Measurements from ENCODE around the gene LMF1.

DNA sequence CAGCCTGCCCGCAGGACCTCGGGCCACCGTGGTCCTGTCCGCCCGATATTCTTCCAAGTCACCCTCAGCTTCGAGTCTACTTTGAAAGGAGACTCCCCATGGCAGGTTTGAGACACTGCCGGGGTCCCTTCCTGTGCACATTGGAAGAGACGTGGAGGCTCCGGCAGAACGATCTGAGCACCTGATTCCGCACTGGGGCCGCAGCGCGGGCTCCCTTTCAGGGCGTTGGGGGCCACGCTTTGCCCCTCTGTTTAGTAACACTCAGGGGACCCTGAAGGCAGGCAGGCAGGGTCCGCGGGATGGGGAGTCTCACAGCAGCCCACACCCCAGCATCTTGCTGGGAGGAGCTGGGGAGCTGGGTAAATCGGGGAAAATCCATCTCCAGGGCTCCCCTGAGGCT is 41.4 kb upstream of the LMF1 start:
- TF ChIP-seq, protein P1, sequence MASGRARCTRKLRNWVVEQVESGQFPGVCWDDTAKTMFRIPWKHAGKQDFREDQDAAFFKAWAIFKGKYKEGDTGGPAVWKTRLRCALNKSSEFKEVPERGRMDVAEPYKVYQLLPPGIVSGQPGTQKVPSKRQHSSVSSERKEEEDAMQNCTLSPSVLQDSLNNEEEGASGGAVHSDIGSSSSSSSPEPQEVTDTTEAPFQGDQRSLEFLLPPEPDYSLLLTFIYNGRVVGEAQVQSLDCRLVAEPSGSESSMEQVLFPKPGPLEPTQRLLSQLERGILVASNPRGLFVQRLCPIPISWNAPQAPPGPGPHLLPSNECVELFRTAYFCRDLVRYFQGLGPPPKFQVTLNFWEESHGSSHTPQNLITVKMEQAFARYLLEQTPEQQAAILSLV (tag; IDR thresholded peaks at IDR 0.05), result no peak
- no peak for TF ChIP-seq POLR2A (conservative IDR thresholded peaks at IDR 0.05)
- TF ChIP-seq CTCF (IDR thresholded peaks at IDR 0.05 in 2 of 3, conservative IDR thresholded peaks at IDR 0.05 in 1 of 3; ENCODE audit: insufficient read depth in 2 of 3, low read depth in 1 of 3, low read length in 3 of 3), result no peak

Data from K562 (cell line).